H1 (cell line): ENCODE data around the gene LMTK2. TPM values are rescaled to one million over a fixed set of nuclear protein-coding genes. Genes with fewer than 3 reads are reported as not detected.

Experiments used
- CTCF ChIA-PET: fragments of 300-600 bp; sonication (Branson Sonifier 250); formaldehyde crosslinking; loops from one replicate; lab custom pipeline; 2021; ENCODE audit not compliant: partially characterized antibody; lab: Charles Lee
- POLR2A ChIA-PET: fragments of 300-600 bp; sonication (Branson Sonifier 250); formaldehyde crosslinking; loops from one replicate; lab custom pipeline; 2021; ENCODE audit warnings: inconsistent platforms; ENCODE audit not compliant: partially characterized antibody; lab: Charles Lee
- DNase-seq, 2 experiments: peaks; one replicate each; pipeline versions ENCODE4 v3.0.0 to v3.0.0-alpha.2; 2010 to 2022; ENCODE audit warnings: low spot score in 2 of 2, low read depth in 1 of 2, mixed read lengths in 1 of 2
- FAIRE-seq: peaks from 2 replicates; lab custom pipeline; 2011; peaks lifted over from hg19 to GRCh38; lab: Jason Lieb, UNC
- H2AFZ ChIP-seq: 2 replicates; pipeline ENCODE4 v1.8.1; 2012; ENCODE audit warnings: low read length, inconsistent platforms
- H2AK5ac ChIP-seq: 2 replicates; pipeline ENCODE4 v1.6.1; 2013; ENCODE audit warnings: low read depth, low read length
- H2BK120ac ChIP-seq: replicated peaks from 2 replicates; pipeline ENCODE3; 2013; ENCODE audit warnings: low read depth, low read length, inconsistent platforms
- H2BK12ac ChIP-seq: 2 replicates; pipeline ENCODE4 v1.6.1; 2013; ENCODE audit warnings: low read depth, low read length
- H2BK15ac ChIP-seq: 2 replicates; pipeline ENCODE4 v1.6.1; 2013; ENCODE audit warnings: low read length
- H2BK20ac ChIP-seq: 2 replicates; pipeline ENCODE4 v1.6.1; 2013; ENCODE audit warnings: low read length
- H2BK5ac ChIP-seq: 2 replicates; pipeline ENCODE4 v1.6.1; 2013; ENCODE audit warnings: low read depth, low read length
- H3K14ac ChIP-seq: 2 replicates; pipeline ENCODE4 v1.6.1; 2013; ENCODE audit warnings: inconsistent platforms; ENCODE audit not compliant: insufficient read length
- H3K18ac ChIP-seq: 2 replicates; pipeline ENCODE4 v1.6.1; 2013; ENCODE audit warnings: low read length; ENCODE audit errors: extremely low read depth
- H3K23ac ChIP-seq: 2 replicates; pipeline ENCODE4 v1.6.1; 2013; ENCODE audit warnings: inconsistent platforms; ENCODE audit not compliant: insufficient read length
- H3K23me2 ChIP-seq: 2 replicates; pipeline ENCODE4 v1.6.1; 2013; ENCODE audit warnings: low read depth, low read length
- H3K27ac ChIP-seq: 2 replicates; pipeline ENCODE4 v1.6.1; 2011; ENCODE audit warnings: low read depth, low read length, inconsistent platforms
- H3K27me3 ChIP-seq, 4 experiments: replicated peaks in 1 of 4; 1 replicate in 1 of 4; 2 replicates in 3 of 4; pipeline versions ENCODE4 v1.6.1 to v1.8.1; 2011 to 2013; ENCODE audit warnings: low read length in 3 of 4, mild to moderate bottlenecking in 3 of 4, inconsistent platforms in 2 of 4, mixed read lengths in 2 of 4, moderate library complexity in 1 of 4; ENCODE audit not compliant: control insufficient read depth in 3 of 4, insufficient read depth in 3 of 4; ENCODE audit errors: extremely low read depth in 1 of 4
- H3K36me3 ChIP-seq, 4 experiments: 2 replicates each; pipeline versions ENCODE4 v1.6.1 to v1.8.1; 2011 to 2013; ENCODE audit warnings: mild to moderate bottlenecking in 4 of 4, low read length in 3 of 4, moderate library complexity in 2 of 4, control low read depth in 1 of 4, inconsistent platforms in 1 of 4; ENCODE audit not compliant: insufficient read depth in 4 of 4, control insufficient read depth in 2 of 4
- H3K4ac ChIP-seq: replicated peaks from 2 replicates; pipeline ENCODE3; 2013; ENCODE audit warnings: low read length, low read depth, mixed read lengths, inconsistent platforms; ENCODE audit not compliant: insufficient read length
- H3K4me1 ChIP-seq, 4 experiments: replicated peaks in 1 of 4; 1 replicate in 1 of 4; 2 replicates in 3 of 4; pipeline versions ENCODE4 v1.6.1 to v1.8.1; 2011 to 2013; ENCODE audit warnings: low read length in 3 of 4, inconsistent platforms in 2 of 4, mixed read lengths in 1 of 4; ENCODE audit not compliant: insufficient read depth in 4 of 4, control insufficient read depth in 3 of 4
- H3K4me2 ChIP-seq, 2 experiments: 2 replicates each; pipeline versions ENCODE4 v1.6.1 to v1.8.1; 2011 to 2013; ENCODE audit warnings: low read depth in 2 of 2, low read length in 2 of 2, control low read depth in 1 of 2, inconsistent platforms in 1 of 2, mild to moderate bottlenecking in 1 of 2; ENCODE audit not compliant: insufficient read depth in 1 of 2
- H3K4me3 ChIP-seq, 4 experiments: fragments of 200-600, 300-600 bp in 1 of 4; sonication (generic), shearing (Covaris generic), sonication (Bioruptor Twin) in 1 of 4; 2 replicates each; pipeline versions ENCODE4 v1.5.1 to v1.8.1; 2011 to 2016; ENCODE audit warnings: low read length in 4 of 4, low read depth in 3 of 4, control low read depth in 2 of 4, inconsistent platforms in 2 of 4, mild to moderate bottlenecking in 2 of 4, mixed read lengths in 1 of 4, moderate library complexity in 1 of 4; ENCODE audit not compliant: insufficient read depth in 2 of 4; ENCODE audit errors: extremely low read depth in 1 of 4
- H3K56ac ChIP-seq: replicated peaks from 2 replicates; pipeline ENCODE3; 2013; ENCODE audit warnings: low read depth, mild to moderate bottlenecking, mixed read lengths, low read length, inconsistent platforms; ENCODE audit not compliant: insufficient read length
- H3K79me1 ChIP-seq: 2 replicates; pipeline ENCODE4 v1.6.1; 2013; ENCODE audit warnings: low read depth, low read length, control low read depth
- H3K79me2 ChIP-seq, 2 experiments: 2 replicates each; pipeline versions ENCODE4 v1.6.1 to v1.8.1; 2012 to 2013; ENCODE audit warnings: low read length in 2 of 2, mild to moderate bottlenecking in 2 of 2, inconsistent platforms in 1 of 2; ENCODE audit not compliant: insufficient read depth in 2 of 2, control insufficient read depth in 1 of 2
- H3K9ac ChIP-seq, 4 experiments: replicated peaks in 1 of 4; 1 replicate in 1 of 4; 2 replicates in 3 of 4; pipeline versions ENCODE4 v1.6.1 to v1.8.1; 2011 to 2013; ENCODE audit warnings: low read depth in 3 of 4, low read length in 3 of 4, control low read depth in 2 of 4, mild to moderate bottlenecking in 2 of 4, moderate library complexity in 2 of 4, inconsistent platforms in 1 of 4; ENCODE audit errors: extremely low read depth in 1 of 4
- H3K9me3 ChIP-seq, 2 experiments: 2 replicates each; pipeline versions ENCODE4 v1.6.1 to v1.8.1; 2012 to 2013; ENCODE audit warnings: mild to moderate bottlenecking in 2 of 2, moderate library complexity in 2 of 2, control low read depth in 1 of 2, inconsistent platforms in 1 of 2, low read depth in 1 of 2, low read length in 1 of 2, mixed read lengths in 1 of 2; ENCODE audit not compliant: insufficient read depth in 2 of 2
- H4K20me1 ChIP-seq, 2 experiments: replicated peaks in 1 of 2; 2 replicates each; pipeline versions ENCODE3 to v1.8.1; 2011 to 2013; ENCODE audit warnings: inconsistent platforms in 2 of 2, low read length in 2 of 2, mild to moderate bottlenecking in 1 of 2; ENCODE audit not compliant: insufficient read depth in 2 of 2, control insufficient read depth in 1 of 2
- H4K5ac ChIP-seq: 2 replicates; pipeline ENCODE4 v1.6.1; 2013; ENCODE audit warnings: low read length, low read depth, mixed read lengths, inconsistent platforms; ENCODE audit not compliant: insufficient read length
- H4K8ac ChIP-seq: 2 replicates; pipeline ENCODE4 v1.8.0; 2013; ENCODE audit warnings: mild to moderate bottlenecking, moderate library complexity, low read length, inconsistent platforms; ENCODE audit not compliant: insufficient read depth; ENCODE audit errors: extremely low read depth
- H4K91ac ChIP-seq: replicated peaks from 2 replicates; pipeline ENCODE3; 2013; ENCODE audit warnings: low read length, mixed read lengths, inconsistent platforms; ENCODE audit not compliant: insufficient read length
- FOSL1 ChIP-seq: IDR thresholded peaks from 2 replicates; pipeline ENCODE4 v1.6.1; 2011; ENCODE audit warnings: mild to moderate bottlenecking, low read depth, low read length, moderate library complexity; ENCODE audit not compliant: insufficient read depth
- SP1 ChIP-seq: IDR thresholded peaks from 2 replicates; pipeline ENCODE4 v1.6.1; 2011; ENCODE audit warnings: low read depth, low read length
- WGBS, 2 experiments: shearing (Covaris generic) in 1 of 2; methylation state at CpG; one replicate each; pipeline versions ENCODE4 v1.1.6 to v1.1.7; 2013 to 2015; ENCODE audit warnings: low lambda C conversion rate in 2 of 2, mixed read lengths in 2 of 2, inconsistent platforms in 1 of 2, low coverage in 1 of 2, missing lambda C conversion rate in 1 of 2; ENCODE audit not compliant: insufficient replicate concordance in 2 of 2, insufficient coverage in 1 of 2, insufficient read length in 1 of 2; ENCODE audit errors: extremely low coverage in 1 of 2, missing lambda C conversion rate in 1 of 2; 5-methylcytosine and 5-hydroxymethylcytosine counted together
- polyA plus RNA-seq, 7 experiments: library from polyadenylated mRNA; depleted of rRNA in 3 of 7; stranded (reverse) in 5 of 7; unstranded in 2 of 7; fragments of >200 nt in 5 of 7; fragments of 200-250 nt in 2 of 7; gene quantifications; 1 replicate in 5 of 7; 2 replicates in 1 of 7; 4 replicates in 1 of 7; pipeline versions ENCODE4 v1.2.1 to v1.2.3, GENCODE V29; 2011 to 2013; ENCODE audit warnings: missing spikeins in 2 of 7, mixed read lengths in 2 of 7
- total RNA-seq: library from RNA; stranded (reverse); fragmentation: NEBNext Ultra II Directional; extraction: Animal tissue kit (Norgen Biotek cat#: 25700); gene quantifications from 2 replicates; pipeline ENCODE4 v1.2.1, GENCODE V29; 2021

LMTK2 gene
- total and polyA plus RNA-seq, 2 of the 8 experiments (the other 6 are each of a cell fraction or from before 2014, with no cell fraction given) = 9.7 to 30.7 TPM

GRCh38 chr7:98180751-98181150 is 74.1 kb downstream of the LMTK2 start:
- peaks cover 6% of the 10 kb centered on the region for H3K79me1 ChIP-seq
- no peak overlapping the region for H3K4ac ChIP-seq
- FAIRE-seq (no peak), DNase-seq (no peak)
- no peak overlapping the region for H4K91ac ChIP-seq
- H3K27me3 ChIP-seq = no peaks in the 10 kb centered on the region
- no peak overlapping the region for H2BK120ac ChIP-seq
- H3K36me3 ChIP-seq = peaks cover 0 to 2% (median 0%) of the 10 kb centered on the region in 4 experiments; a peak in 2 of 8 replicates
- no peak overlapping the region for H3K4me2 ChIP-seq
- H3K18ac ChIP-seq = no peak overlapping the region
- 92% methylated on average over 8 of the region's 8 CpGs; no CpG with 5 or more reads in 1 of the 2 experiments for WGBS, 2 experiments
- H2AFZ ChIP-seq = no peak overlapping the region
- peaks cover 0 to 2% (median 0%) of the 10 kb centered on the region in 4 experiments; a peak in 4 of 7 replicates for H3K4me1 ChIP-seq
- peaks cover 0 to 3% of the 10 kb centered on the region in 2 experiments for H4K20me1 ChIP-seq
- ChIA-PET CTCF (interaction anchor here (0.6 to 8.8 kb wide), 4 partner anchors 13 to 165 kb away, joined by 3 to 75 read pairs (median 12); no protein-coding TSS in a partner anchor), POLR2A (no interaction called here)
- no peak overlapping the region for H3K27ac ChIP-seq
- no peaks in the 10 kb centered on the region for H3K23me2 ChIP-seq
- no peak overlapping the region for H3K56ac ChIP-seq
- H3K9ac ChIP-seq = no peak overlapping the region
- no peak overlapping the region for H2AK5ac ChIP-seq
- no peak overlapping the region for H2BK5ac ChIP-seq
- H2BK20ac ChIP-seq = no peak overlapping the region
- no peak overlapping the region for H4K8ac ChIP-seq
- H3K23ac ChIP-seq = no peak overlapping the region
- H3K9me3 ChIP-seq = no peaks in the 10 kb centered on the region
- H3K4me3 ChIP-seq = no peak overlapping the region
- no peaks in the 10 kb centered on the region for H3K79me2 ChIP-seq
- H3K14ac ChIP-seq = no peak overlapping the region
- no peak overlapping the region for H4K5ac ChIP-seq
- no peak overlapping the region for H2BK15ac ChIP-seq
- no peak overlapping the region for H2BK12ac ChIP-seq
- TF ChIP-seq SP1 (no peak), FOSL1 (no peak)
